Limb (tissue), 2 donors: ENCODE measurements around the gene B4GALT7.
A peak's percentile ranks its signal among the peaks of the same experiment; 100 is the strongest.

Experiments used
- DNase-seq, 2 donors: peaks; one replicate each; pipeline ENCODE4 v3.0.0-alpha.2; 2016; ENCODE audit errors: extremely low spot score in 2 of 2

B4GALT7 gene

DNA sequence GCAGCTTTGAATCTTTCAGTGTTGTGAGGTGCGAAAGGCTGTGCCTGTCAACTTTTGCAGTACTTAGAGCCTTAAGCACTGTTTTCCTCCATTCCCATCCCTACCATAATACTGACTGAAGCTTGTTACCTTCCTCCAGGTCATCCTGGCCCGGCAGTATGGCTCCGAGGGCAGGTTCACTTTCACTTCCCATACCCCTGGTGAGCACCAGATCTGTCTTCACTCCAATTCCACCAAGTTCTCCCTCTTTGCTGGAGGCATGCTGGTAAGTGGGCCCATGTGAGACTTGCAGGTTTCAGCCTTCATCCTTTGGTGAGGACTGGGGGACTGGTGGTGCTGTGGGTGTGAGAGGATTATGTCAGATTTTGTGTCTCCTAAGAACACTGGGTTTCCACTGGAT lies 6.4 kb upstream of the B4GALT7 start:
- DNase-seq = no peak

GRCh38 chr5:177594071-177594470 lies 5.9 kb upstream of the B4GALT7 start:
- no peak for DNase-seq

GRCh38 chr5:177595026-177595585 lies 4.8 kb upstream of the B4GALT7 start:
- DNase-seq = no peak

GRCh38 chr5:177595991-177596774 lies 3.7 kb upstream of the B4GALT7 start:
- no peak for DNase-seq

GRCh38 chr5:177596775-177597238 lies 3.1 kb upstream of the B4GALT7 start:
- DNase-seq = no peak

DNA sequence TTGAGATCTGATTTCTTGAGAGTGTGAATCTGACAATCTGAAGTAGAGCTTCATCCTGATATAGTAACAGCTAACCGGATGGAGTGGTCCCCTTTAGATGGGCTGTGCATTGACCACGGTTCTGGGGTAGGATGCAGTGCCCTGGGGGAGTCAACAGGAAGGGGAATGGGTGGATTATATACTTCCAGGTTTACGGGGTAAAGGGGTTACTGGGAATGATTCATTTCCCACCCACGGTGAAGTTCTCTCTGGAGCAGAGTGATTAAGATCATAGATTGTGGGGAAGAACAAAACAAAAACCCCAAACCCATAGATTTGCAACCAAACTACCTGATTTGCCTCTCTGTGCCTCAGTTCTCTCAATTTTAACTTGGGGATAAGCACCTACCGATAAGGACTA lies 1.5 kb upstream of the B4GALT7 start:
- DNase-seq = no peak

- DNase-seq = no peak
These were observed 631 bp downstream of the B4GALT7 start for GRCh38 chr5:177600508-177601018.

GRCh38 chr5:177601126-177601525 lies 1.2 kb downstream of the B4GALT7 start:
- DNase-seq = no peak

DNA sequence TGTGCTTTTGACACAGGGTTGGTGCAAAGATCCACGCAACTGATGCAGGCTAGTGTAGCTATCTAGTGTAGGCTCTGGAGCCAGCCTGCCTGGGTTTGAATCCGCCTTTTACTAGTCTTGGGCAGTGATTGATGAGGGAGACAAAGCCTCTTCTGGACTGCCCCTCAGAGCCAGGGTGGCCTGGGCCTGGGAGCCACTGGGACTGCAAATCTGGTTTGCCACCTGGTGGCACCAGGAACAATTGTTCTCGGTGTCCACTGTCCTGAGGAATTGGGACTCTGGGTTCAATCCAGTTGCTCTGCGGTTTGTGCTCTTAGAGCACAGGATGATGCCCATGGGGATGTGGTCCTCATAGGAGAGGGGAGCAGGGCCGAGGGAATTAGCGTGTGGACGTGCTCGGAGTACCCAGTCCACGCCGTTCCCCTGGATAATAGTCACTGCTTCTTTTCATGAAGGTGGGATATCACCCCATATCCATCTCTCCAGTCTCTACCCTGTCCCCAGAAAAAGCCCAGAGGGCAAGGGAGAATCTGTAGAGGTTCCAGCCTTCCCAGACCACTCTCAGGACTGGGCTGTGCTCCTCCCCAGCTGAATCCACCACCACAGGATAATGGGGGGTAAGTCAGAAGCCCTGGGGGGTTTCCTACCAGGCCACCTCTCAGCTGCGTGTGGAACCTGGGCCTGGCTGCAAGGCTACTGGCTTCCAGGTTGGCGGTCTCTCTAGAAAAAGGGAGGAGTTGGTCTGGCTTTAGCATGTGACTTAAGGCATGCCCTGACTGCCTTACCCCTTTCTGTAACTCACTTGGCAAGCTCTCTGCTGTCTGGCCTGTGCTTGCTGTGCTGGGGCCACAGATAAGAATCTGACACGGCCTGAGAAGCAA lies 1.9 kb downstream of the B4GALT7 start:
- DNase-seq = no peak

- no peak for DNase-seq
These were observed 2.5 kb downstream of the B4GALT7 start for GRCh38 chr5:177602458-177602830.

DNA sequence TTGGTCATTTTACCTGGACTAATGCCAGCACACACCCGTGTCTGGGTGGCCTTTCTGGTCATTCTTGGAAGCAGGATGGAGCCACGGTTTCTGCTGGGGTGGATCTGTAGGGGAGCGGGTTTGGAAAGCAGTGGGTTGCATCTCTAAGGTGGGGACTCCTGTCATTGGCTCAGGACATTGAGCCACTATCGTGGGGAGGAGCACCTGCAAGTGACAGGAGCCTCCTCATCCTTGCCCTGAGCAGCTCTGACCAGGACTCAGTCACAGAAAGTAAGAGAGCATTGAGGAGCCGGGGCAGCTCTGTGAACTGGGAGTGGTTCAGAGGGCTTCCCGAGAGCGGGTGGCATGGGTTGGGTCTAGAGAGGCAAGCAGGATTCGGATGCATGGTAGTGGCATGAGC lies 3.7 kb downstream of the B4GALT7 start:
- no peak for DNase-seq

DNA sequence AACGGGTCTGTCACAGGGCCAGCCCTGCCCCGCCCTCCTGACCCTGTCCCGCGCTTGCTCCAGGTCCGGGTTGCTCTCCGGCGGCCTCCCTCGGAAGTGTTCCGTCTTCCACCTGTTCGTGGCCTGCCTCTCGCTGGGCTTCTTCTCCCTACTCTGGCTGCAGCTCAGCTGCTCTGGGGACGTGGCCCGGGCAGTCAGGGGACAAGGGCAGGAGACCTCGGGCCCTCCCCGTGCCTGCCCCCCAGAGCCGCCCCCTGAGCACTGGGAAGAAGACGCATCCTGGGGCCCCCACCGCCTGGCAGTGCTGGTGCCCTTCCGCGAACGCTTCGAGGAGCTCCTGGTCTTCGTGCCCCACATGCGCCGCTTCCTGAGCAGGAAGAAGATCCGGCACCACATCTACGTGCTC lies 4.2 kb downstream of the B4GALT7 start:
- DNase-seq = no peak

DNA sequence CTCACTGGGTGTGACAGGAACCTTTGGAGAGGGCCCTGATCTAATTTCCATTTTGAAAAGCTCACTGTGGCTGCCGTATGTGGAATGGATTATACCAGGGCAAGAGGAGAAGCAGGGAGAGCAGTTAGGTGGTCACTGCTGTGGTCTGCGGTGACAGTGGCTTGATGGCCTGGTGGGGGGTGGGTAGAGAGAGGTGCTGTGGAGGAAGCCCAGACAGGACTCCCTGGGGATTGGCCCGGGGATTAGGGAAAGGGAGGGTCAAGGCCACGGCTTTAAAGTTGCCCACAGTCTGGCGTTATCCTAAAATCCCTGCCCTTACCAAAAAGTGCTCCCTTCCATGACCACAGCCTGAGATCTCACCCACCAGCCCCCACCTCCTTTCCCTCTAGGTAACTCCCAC lies 4.7 kb downstream of the B4GALT7 start:
- DNase-seq = no peak

- DNase-seq = no peak
These were observed 5.1 kb downstream of the B4GALT7 start for GRCh38 chr5:177605078-177605477.

GRCh38 chr5:177605667-177606066 lies 5.7 kb downstream of the B4GALT7 start:
- DNase-seq = no peak

DNA sequence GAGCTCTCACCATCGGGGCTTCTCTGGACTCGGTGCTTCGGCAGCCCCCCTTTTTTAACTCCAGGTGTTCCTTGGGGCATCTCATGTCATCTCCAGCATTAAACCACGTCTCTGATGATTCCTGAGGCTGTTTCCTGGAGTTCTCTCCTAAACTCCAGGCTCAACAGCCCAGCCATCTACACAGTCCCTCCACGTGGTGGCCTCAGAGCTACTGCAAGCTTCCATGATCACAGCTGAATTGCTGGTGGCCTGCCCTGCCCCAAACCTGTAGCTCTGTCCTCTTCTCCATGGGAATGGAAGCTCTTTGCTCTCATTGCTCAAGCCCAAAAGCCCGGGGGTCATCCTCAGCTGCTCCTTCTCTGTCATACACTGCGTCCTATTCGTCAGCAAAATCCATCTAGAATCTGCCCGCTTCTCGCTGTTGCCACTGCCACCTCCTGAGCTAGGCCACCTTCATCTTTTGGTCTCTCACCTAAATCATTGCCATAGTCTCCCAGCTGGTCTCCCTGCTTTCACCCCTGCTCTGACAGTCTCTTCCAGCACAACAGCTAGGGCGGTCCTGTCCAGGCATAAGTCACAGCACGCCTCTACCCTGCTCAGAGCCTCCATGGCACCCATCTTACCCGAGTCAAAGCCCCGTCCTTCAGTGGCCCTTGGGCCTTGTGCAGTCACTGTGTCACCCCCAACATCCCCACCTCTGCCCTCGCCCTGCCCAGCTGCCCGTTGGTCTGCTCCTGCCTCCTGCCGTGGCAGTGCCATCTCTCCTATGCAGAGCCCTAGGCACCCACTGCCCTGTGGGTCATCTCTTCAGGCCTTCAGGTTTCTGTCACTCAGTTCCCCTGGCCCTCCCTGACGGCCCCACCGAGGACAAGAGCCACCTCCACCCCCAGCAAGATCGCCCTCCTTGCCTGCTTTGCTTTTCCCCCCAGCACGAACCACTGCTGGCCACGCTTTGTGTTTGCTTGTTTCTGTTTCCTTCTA lies 6.4 kb downstream of the B4GALT7 start:
- no peak for DNase-seq

GRCh38 chr5:177607115-177607451 lies 7.2 kb downstream of the B4GALT7 start:
- no peak for DNase-seq

GRCh38 chr5:177607452-177608192 lies 7.7 kb downstream of the B4GALT7 start:
- DNase-seq = peak; percentile 78 to 86

- DNase-seq = no peak
These were observed 8.5 kb downstream of the B4GALT7 start for GRCh38 chr5:177608243-177609075.
